Measurements from ENCODE around the gene PNPLA7.
"Not testable (repeated sequence)": the region's sequence is repeated elsewhere in the genome, so short reads cannot be mapped to it uniquely, and the experiment has no call there.

PNPLA7 gene

DNA sequence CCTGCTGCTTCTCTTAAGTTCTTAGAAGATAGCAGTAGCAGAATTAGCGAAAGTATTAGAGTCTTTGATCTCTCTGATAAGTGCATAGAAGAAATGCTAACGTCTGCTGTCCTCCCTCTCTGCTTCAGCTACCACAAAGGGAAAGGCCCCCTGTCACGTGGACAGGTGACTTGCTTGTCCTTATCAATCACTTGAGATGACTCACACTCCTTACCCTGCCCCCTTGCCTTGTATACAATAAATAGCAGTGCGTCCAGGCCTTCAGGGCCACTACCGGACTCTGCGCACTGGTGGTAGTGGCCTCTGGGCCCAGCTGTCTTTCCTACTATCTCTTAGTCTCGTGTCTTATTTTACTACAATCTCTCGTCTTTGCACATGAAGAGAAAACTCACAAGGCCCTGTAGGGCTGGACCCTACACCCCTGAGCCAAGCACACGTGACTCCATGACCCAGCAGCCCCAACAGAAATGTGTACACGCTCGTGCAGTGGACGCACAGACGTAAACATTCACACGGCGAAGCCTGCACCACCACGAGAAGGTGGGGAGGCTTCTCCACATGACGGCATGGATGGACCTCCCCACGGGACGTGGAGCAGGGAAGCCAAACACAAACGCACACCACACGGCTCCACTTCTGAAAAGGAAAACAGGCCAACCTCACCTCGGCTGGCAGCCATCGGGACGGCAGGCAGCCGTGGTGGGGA, 38.3 kb downstream of the PNPLA7 start:
- no peak overlapping the region for H3K4me3 ChIP-seq (replicated peaks in 1 of 2; ENCODE audit: low read depth in 2 of 2, low read length in 2 of 2)
- TF ChIP-seq, protein P1, sequence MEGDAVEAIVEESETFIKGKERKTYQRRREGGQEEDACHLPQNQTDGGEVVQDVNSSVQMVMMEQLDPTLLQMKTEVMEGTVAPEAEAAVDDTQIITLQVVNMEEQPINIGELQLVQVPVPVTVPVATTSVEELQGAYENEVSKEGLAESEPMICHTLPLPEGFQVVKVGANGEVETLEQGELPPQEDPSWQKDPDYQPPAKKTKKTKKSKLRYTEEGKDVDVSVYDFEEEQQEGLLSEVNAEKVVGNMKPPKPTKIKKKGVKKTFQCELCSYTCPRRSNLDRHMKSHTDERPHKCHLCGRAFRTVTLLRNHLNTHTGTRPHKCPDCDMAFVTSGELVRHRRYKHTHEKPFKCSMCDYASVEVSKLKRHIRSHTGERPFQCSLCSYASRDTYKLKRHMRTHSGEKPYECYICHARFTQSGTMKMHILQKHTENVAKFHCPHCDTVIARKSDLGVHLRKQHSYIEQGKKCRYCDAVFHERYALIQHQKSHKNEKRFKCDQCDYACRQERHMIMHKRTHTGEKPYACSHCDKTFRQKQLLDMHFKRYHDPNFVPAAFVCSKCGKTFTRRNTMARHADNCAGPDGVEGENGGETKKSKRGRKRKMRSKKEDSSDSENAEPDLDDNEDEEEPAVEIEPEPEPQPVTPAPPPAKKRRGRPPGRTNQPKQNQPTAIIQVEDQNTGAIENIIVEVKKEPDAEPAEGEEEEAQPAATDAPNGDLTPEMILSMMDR (IDR thresholded peaks at IDR 0.05; ENCODE audit: low read depth, low read length): no peak
- no peak for DNase-seq (ENCODE audit: low read depth in 2 of 2)

DNA sequence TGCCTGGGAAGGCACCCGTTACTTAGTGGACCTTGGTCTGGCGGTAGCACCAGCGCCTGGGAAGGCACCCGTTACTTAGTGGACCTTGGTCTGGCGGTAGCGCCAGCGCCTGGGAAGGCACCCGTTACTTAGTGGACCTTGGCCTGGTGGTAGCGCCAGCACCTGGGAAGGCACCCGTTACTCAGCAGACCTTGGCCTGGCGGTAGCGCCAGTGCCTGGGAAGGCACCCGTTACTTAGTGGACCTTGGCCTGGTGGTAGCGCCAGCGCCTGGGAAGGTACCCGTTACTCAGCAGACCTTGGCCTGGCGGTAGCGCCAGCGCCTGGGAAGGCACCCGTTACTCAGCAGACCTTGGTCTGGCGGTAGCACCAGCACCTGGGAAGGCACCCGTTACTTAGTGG, 39.1 kb downstream of the PNPLA7 start:
- H3K4me3 ChIP-seq (replicated peaks in 1 of 2; ENCODE audit: low read depth in 2 of 2, low read length in 2 of 2); DNase-seq (ENCODE audit: low read depth in 2 of 2): not testable (repeated sequence)

DNA sequence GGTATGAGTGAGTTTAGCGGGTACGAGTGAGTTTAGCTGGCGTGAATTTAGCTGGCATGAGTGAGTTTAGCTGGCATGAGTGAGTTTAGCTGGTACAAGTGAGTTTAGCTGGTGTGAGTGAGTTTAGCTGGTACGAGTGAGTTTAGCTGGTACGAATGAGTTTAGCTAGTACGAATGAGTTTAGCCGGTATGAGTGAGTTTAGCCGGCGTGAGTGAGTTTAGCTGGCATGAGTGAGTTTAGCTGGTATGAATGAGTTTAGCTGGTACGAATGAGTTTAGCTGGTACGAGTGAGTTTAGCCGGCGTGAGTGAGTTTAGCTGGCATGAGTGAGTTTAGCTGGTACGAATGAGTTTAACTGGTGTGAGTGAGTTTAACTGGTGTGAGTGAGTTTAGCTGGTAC, 41.0 kb downstream of the PNPLA7 start:
- DNase-seq (ENCODE audit: low read depth in 2 of 2): no peak
- H3K4me3 ChIP-seq (replicated peaks in 1 of 2; ENCODE audit: low read depth in 2 of 2, low read length in 2 of 2): no peak overlapping the region
- TF ChIP-seq, protein P1 (IDR thresholded peaks at IDR 0.05; ENCODE audit: low read depth, low read length): no peak

DNA sequence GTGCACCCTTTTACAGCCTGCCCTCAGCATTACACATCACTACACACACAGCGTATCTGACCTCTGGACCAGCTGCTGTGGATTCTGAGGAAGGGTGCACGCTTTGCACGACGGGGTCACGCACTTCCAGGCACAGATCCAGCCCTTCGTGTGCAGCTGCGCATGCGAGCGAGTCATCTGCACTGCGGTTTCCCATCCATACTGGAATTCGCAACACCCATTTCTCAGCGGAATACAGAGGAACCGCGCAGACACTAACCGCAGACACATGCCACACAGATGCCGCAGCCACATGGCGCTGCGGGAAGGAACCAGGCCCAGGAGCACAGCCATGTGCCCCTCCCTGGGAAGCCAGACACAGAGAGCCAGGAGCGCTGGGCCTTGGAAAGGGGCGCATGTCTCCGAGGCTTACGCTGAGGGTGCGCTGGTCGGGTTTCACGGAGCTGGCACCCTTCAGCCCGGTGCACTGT, 43.5 kb downstream of the PNPLA7 start:
- no peak overlapping the region for H3K4me3 ChIP-seq (replicated peaks in 1 of 2; ENCODE audit: low read depth in 2 of 2, low read length in 2 of 2)
- TF ChIP-seq, protein P1 (IDR thresholded peaks at IDR 0.05; ENCODE audit: low read depth, low read length): no peak
- peak in 1 of 2 donors; percentile 67 for DNase-seq (ENCODE audit: low read depth in 2 of 2)

DNA sequence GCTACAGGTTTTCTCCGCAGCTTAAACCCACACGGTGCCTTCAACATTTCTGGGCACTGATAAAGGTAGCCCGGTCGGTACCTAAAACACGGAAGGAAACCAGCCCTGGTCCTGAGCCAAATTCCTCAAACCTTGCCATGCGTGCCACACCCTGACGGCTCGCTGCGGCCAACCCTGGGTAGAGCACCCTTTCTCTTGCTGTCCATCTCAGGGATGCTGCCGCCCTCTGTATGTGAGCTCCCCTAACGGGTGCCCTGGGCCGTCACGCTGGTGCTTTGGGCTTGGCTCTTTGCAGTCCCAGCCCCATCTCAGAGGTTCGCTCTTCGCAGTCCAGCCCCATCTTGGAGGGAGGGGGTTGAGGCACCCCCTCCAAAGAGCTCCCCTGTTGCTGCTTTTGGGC, 43.9 kb downstream of the PNPLA7 start:
- TF ChIP-seq, protein P1 (IDR thresholded peaks at IDR 0.05; ENCODE audit: low read depth, low read length): no peak
- no peak for DNase-seq (ENCODE audit: low read depth in 2 of 2)
- H3K4me3 ChIP-seq (replicated peaks in 1 of 2; ENCODE audit: low read depth in 2 of 2, low read length in 2 of 2): no peak overlapping the region

DNA sequence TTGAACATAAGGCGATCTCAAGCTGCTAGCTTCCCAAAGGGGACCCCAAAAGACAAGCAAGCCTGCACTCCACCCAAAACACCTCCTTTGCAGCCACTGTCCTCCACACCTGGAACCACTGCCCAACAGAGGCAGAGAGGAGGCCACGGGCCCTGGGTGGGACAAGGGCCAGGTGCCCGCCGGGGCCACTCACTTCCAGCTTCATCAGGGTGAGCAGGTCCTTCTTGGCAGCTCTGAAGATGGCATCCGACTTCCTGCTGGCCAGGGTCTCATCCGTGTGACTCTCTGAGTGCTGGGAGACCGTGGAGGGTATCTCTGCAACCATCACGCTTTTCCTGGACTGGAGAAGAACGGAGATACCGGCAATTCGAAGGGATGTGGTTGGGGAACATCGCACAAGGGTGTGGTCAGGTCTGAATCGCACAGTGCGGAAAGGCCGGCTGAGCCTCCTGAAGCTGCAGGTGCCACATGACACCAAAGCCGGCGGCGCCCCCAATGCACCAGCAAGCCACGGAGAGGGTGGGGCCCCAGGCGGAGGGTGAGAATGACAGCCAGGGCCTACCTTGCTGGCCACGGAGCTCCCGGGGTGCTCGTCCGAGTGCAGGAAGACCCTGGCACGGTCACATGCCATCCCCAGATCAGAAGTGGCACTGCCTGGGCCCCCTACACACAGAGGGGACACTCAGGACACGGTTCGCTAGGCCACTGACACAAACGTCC, 44.6 kb downstream of the PNPLA7 start:
- TF ChIP-seq, protein P1 (IDR thresholded peaks at IDR 0.05; ENCODE audit: low read depth, low read length): no peak
- H3K4me3 ChIP-seq (replicated peaks in 1 of 2; ENCODE audit: low read depth in 2 of 2, low read length in 2 of 2): no peak overlapping the region
- no peak for DNase-seq (ENCODE audit: low read depth in 2 of 2)

DNA sequence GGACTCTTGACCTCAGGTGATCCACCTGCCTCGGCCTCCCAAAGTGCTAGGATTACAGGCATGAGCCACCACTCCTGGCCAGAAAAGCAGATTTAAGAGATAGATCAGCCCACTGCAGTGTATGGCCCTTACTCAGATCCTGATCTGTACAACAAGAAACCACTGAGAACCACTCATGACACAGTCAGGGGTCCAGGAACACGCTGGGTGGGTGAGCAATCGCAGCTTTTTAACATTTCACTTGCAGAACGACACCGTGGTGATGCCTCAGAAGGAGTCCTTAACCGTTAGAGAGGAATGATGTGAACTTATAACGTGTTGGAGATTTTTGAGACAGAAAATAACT, 45.8 kb downstream of the PNPLA7 start:
- TF ChIP-seq, protein P1 (IDR thresholded peaks at IDR 0.05; ENCODE audit: low read depth, low read length): no peak
- DNase-seq (ENCODE audit: low read depth in 2 of 2): no peak

More for the DNA sequence above, 45.8 kb downstream of the PNPLA7 start:
- H3K4me3 ChIP-seq (replicated peaks in 1 of 2; ENCODE audit: low read depth in 2 of 2, low read length in 2 of 2): no peak overlapping the region

Measured in cardiac fibroblast (primary cell).